Measurements from ENCODE around the gene SRCAP.
A peak's percentile ranks its signal among the peaks of the same experiment; 100 is the strongest.

The SRCAP gene

GRCh38 chr16:30698816-30699614 lies at the start of gene SRCAP:
Gene SRCAP, plus strand, starts transcription at chr16:30699171. Its CDS starts 1,654 bp downstream, at chr16:30700825.
- Histone ChIP-seq H3K9ac (ENCODE audit: low read length) (peak within 1 kb of the TSS; percentile 80), H3K27me3 (ENCODE audit: control insufficient read depth in 1 of 2, insufficient read depth in 2 of 2, low read length in 2 of 2) (no peaks in the 10 kb centered on the region), H3K4me1 (ENCODE audit: insufficient read depth, low read length) (peaks cover 18% of the 10 kb centered on the region), H3K4me3 (ENCODE audit: low read depth in 1 of 2, low read length in 2 of 2) (peak within 1 kb of the TSS; percentile 76 to 81), H3K27ac (ENCODE audit: low read depth, low read length) (peak within 1 kb of the TSS; percentile 95), H3K9me3 (ENCODE audit: low read length) (no peaks in the 10 kb centered on the region), H3K36me3 (ENCODE audit: insufficient read depth, low read length) (peaks cover 26% of the 10 kb centered on the region)

DNA sequence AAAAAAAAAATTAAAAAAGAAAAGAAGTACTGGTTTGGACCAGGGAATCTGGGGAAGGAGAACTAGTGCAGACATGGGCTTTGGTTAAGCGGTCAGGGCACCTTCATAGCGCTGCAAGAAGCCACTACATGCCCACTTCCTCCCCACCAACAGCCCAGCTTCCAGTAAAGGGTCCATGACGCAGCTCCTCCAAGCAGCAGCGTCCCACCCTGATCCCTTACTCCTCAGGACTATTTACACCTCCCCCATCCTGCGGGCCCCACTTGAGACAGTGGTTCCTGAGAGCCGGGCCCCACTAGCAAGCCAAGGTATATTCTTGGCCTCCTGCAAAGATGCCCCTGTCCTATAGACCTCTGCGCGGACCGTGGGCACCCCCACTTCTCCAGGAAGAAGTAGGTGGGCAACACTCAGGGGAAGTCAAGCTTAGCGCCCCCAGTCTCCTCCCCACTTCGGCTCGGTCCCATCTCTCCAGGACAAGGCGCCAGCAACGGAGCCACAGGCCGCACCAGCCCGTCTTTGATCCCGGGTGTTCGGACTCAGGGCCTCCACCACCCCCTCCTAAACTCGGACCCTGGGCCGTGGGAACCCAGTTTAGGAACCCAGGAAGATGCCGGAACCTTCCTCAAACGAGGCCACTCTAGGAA lies 49.1 kb upstream of the SRCAP start:
- Histone ChIP-seq H3K9ac (ENCODE audit: low read length) (peak overlapping the region; percentile 53), H3K4me3 (ENCODE audit: low read depth in 1 of 2, low read length in 2 of 2) (peak overlapping the region; percentile 92 to 96), H3K27ac (ENCODE audit: low read depth, low read length) (peak overlapping the region; percentile 97), H3K4me1 (ENCODE audit: insufficient read depth, low read length) (peaks cover 26% of the 10 kb centered on the region), H3K9me3 (ENCODE audit: low read length) (no peaks in the 10 kb centered on the region), H3K27me3 (ENCODE audit: control insufficient read depth in 1 of 2, insufficient read depth in 2 of 2, low read length in 2 of 2) (no peaks in the 10 kb centered on the region), H3K36me3 (ENCODE audit: insufficient read depth, low read length) (peaks cover 26% of the 10 kb centered on the region)

GRCh38 chr16:30650369-30651123 lies 48.4 kb upstream of the SRCAP start, which contains the start of gene PRR14:
Gene PRR14, plus strand, starts transcription at chr16:30650960. Its CDS starts 686 bp downstream, at chr16:30651646.
- H3K27ac ChIP-seq (ENCODE audit: low read depth, low read length): peak within 1 kb of the TSS; percentile 97
- H3K27me3 ChIP-seq (ENCODE audit: control insufficient read depth in 1 of 2, insufficient read depth in 2 of 2, low read length in 2 of 2): no peaks in the 10 kb centered on the region
- H3K36me3 ChIP-seq (ENCODE audit: insufficient read depth, low read length): peaks cover 33% of the 10 kb centered on the region
- peak within 1 kb of the TSS; percentile 97 for H3K9ac ChIP-seq (ENCODE audit: low read length)
- no peaks in the 10 kb centered on the region for H3K9me3 ChIP-seq (ENCODE audit: low read length)
- H3K4me1 ChIP-seq (ENCODE audit: insufficient read depth, low read length): peaks cover 26% of the 10 kb centered on the region
- peak within 1 kb of the TSS; percentile 92 to 96 for H3K4me3 ChIP-seq (ENCODE audit: low read depth in 1 of 2, low read length in 2 of 2)

GRCh38 chr16:30651124-30652004 lies 47.6 kb upstream of the SRCAP start:
- Histone ChIP-seq H3K4me3 (ENCODE audit: low read depth in 1 of 2, low read length in 2 of 2) (peak overlapping the region; percentile 92 to 96), H3K36me3 (ENCODE audit: insufficient read depth, low read length) (peaks cover 39% of the 10 kb centered on the region), H3K27ac (ENCODE audit: low read depth, low read length) (peak overlapping the region; percentile 97), H3K9me3 (ENCODE audit: low read length) (no peaks in the 10 kb centered on the region), H3K27me3 (ENCODE audit: control insufficient read depth in 1 of 2, insufficient read depth in 2 of 2, low read length in 2 of 2) (no peaks in the 10 kb centered on the region), H3K4me1 (ENCODE audit: insufficient read depth, low read length) (peaks cover 26% of the 10 kb centered on the region), H3K9ac (ENCODE audit: low read length) (peak overlapping the region; percentile 97)

DNA sequence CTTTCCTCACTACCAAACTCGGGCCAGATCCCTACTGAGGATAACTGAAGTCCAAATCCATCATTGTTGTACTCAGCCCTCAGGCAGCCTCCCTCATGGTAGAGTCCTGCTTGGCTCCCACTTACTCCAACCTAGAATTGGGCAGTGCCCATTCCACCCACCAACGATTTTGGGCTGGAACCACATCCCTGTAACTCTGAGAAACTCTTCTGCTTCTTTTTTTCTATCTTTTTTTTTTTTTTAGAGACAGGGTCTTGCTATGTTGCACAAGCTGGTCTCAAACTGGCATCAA lies 47.0 kb upstream of the SRCAP start:
- peak overlapping the region; percentile 57 for H3K9ac ChIP-seq (ENCODE audit: low read length)
- H3K4me1 ChIP-seq (ENCODE audit: insufficient read depth, low read length): peaks cover 30% of the 10 kb centered on the region
- peak overlapping the region; percentile 97 for H3K27ac ChIP-seq (ENCODE audit: low read depth, low read length)
- no peaks in the 10 kb centered on the region for H3K27me3 ChIP-seq (ENCODE audit: control insufficient read depth in 1 of 2, insufficient read depth in 2 of 2, low read length in 2 of 2)
- peaks cover 39% of the 10 kb centered on the region for H3K36me3 ChIP-seq (ENCODE audit: insufficient read depth, low read length)
- peak overlapping the region; percentile 92 to 96 for H3K4me3 ChIP-seq (ENCODE audit: low read depth in 1 of 2, low read length in 2 of 2)
- H3K9me3 ChIP-seq (ENCODE audit: low read length): no peaks in the 10 kb centered on the region

- H3K36me3 ChIP-seq (ENCODE audit: insufficient read depth, low read length): peaks cover 39% of the 10 kb centered on the region
- H3K9me3 ChIP-seq (ENCODE audit: low read length): no peaks in the 10 kb centered on the region
- H3K27me3 ChIP-seq (ENCODE audit: control insufficient read depth in 1 of 2, insufficient read depth in 2 of 2, low read length in 2 of 2): no peaks in the 10 kb centered on the region
- peak overlapping the region; percentile 57 for H3K9ac ChIP-seq (ENCODE audit: low read length)
- H3K27ac ChIP-seq (ENCODE audit: low read depth, low read length): no peak overlapping the region
- peaks cover 38% of the 10 kb centered on the region for H3K4me1 ChIP-seq (ENCODE audit: insufficient read depth, low read length)
- peak overlapping the region in 1 of 2 donors; percentile 96 for H3K4me3 ChIP-seq (ENCODE audit: low read depth in 1 of 2, low read length in 2 of 2)
Measured at GRCh38 chr16:30652718-30653117, 46.3 kb upstream of the SRCAP start.

DNA sequence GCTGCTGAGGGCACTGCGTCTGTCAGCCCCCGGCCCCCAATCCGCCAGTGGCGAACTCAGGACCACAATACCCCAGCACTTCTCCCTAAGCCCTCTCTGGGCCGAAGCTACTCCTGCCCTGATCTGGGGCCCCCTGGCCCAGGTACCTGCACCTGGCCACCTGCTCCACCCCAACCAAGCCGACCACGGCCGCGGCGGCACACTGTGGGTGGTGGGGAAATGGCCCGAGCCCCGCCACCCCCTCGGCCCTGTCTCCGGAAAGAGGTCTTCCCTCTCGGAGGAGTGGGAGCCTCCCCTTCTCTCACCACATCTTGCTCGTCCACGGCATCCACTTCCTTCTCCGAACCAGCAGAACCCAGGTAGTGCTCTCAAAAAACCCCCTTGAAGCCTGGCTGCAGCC lies 44.1 kb upstream of the SRCAP start:
- H3K27ac ChIP-seq (ENCODE audit: low read depth, low read length): no peak overlapping the region
- no peak overlapping the region for H3K9ac ChIP-seq (ENCODE audit: low read length)
- peaks cover 39% of the 10 kb centered on the region for H3K36me3 ChIP-seq (ENCODE audit: insufficient read depth, low read length)
- H3K4me3 ChIP-seq (ENCODE audit: low read depth in 1 of 2, low read length in 2 of 2): no peak overlapping the region
- no peaks in the 10 kb centered on the region for H3K9me3 ChIP-seq (ENCODE audit: low read length)
- peaks cover 36% of the 10 kb centered on the region for H3K4me1 ChIP-seq (ENCODE audit: insufficient read depth, low read length)
- H3K27me3 ChIP-seq (ENCODE audit: control insufficient read depth in 1 of 2, insufficient read depth in 2 of 2, low read length in 2 of 2): no peaks in the 10 kb centered on the region

- Histone ChIP-seq H3K4me3 (ENCODE audit: low read depth in 1 of 2, low read length in 2 of 2) (no peak overlapping the region), H3K4me1 (ENCODE audit: insufficient read depth, low read length) (peaks cover 42% of the 10 kb centered on the region), H3K9ac (ENCODE audit: low read length) (no peak overlapping the region), H3K9me3 (ENCODE audit: low read length) (no peaks in the 10 kb centered on the region), H3K36me3 (ENCODE audit: insufficient read depth, low read length) (peaks cover 47% of the 10 kb centered on the region), H3K27ac (ENCODE audit: low read depth, low read length) (no peak overlapping the region), H3K27me3 (ENCODE audit: control insufficient read depth in 1 of 2, insufficient read depth in 2 of 2, low read length in 2 of 2) (no peaks in the 10 kb centered on the region)
Measured at GRCh38 chr16:30655815-30656347, 43.1 kb upstream of the SRCAP start.

- H3K4me1 ChIP-seq (ENCODE audit: insufficient read depth, low read length): peaks cover 47% of the 10 kb centered on the region
- H3K4me3 ChIP-seq (ENCODE audit: low read depth in 1 of 2, low read length in 2 of 2): no peak overlapping the region
- H3K9ac ChIP-seq (ENCODE audit: low read length): no peak overlapping the region
- H3K9me3 ChIP-seq (ENCODE audit: low read length): no peaks in the 10 kb centered on the region
- H3K27me3 ChIP-seq (ENCODE audit: control insufficient read depth in 1 of 2, insufficient read depth in 2 of 2, low read length in 2 of 2): no peaks in the 10 kb centered on the region
- H3K36me3 ChIP-seq (ENCODE audit: insufficient read depth, low read length): peaks cover 52% of the 10 kb centered on the region
- no peak overlapping the region for H3K27ac ChIP-seq (ENCODE audit: low read depth, low read length)
Measured at GRCh38 chr16:30656388-30656787, 42.6 kb upstream of the SRCAP start.

DNA sequence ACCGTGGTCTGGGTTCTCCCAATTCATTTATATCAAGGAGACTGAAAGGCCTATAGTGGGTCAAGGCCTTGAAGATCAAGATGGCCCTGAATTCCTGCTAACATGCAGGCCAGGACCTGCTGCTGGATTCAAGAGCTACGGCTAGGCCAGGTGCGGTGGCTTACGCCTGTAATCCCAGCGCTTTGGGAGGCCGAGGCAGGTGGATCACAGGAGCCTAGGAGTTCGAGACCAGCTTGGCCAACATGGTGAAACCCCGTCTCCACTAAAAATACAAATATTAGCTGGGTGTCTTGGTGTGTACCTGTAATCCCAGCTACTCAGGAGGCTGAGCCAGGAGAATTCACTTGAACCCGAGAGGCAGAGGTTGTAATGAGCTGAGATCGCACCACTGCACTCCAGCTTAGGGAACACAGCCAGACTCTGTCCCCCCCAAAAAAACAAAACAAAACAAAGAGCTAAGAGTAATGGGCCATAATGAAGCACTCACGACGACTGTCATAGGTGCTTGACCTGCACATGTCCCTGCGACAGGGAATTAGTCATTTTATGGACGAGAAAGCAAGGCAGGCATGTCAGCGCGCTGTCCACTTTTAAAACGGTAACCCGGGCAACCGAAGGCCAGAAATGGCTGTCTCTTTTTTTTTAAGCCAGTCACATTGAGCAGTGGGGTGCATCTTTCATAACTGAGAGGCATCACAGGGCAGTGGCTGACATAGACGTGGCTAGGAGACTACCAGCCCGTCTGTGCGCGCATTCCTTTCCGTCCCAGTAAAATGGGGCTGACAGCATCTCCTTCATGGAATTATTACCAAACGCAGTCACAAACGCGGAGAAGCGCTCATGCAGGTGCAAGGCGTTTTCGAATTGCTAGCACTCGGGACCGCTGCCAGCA lies 41.8 kb upstream of the SRCAP start:
- Histone ChIP-seq H3K9me3 (ENCODE audit: low read length) (no peaks in the 10 kb centered on the region), H3K27ac (ENCODE audit: low read depth, low read length) (peak overlapping the region; percentile 70), H3K27me3 (ENCODE audit: control insufficient read depth in 1 of 2, insufficient read depth in 2 of 2, low read length in 2 of 2) (no peaks in the 10 kb centered on the region), H3K4me1 (ENCODE audit: insufficient read depth, low read length) (peaks cover 51% of the 10 kb centered on the region), H3K4me3 (ENCODE audit: low read depth in 1 of 2, low read length in 2 of 2) (peak overlapping the region; percentile 28 to 84), H3K9ac (ENCODE audit: low read length) (peak overlapping the region; percentile 74), H3K36me3 (ENCODE audit: insufficient read depth, low read length) (peaks cover 58% of the 10 kb centered on the region)

Data from muscle layer of colon (tissue), 2 donors.